ENCODE data around the gene AQP10. TPM values are rescaled to one million over a fixed set of nuclear protein-coding genes. Genes with fewer than 3 reads are reported as not detected.

Gene AQP10
- polyA plus RNA-seq, 1 donor (not counting 4 experiments of a cell fraction or from before 2014, with no cell fraction given), result 0.85 TPM

DNA sequence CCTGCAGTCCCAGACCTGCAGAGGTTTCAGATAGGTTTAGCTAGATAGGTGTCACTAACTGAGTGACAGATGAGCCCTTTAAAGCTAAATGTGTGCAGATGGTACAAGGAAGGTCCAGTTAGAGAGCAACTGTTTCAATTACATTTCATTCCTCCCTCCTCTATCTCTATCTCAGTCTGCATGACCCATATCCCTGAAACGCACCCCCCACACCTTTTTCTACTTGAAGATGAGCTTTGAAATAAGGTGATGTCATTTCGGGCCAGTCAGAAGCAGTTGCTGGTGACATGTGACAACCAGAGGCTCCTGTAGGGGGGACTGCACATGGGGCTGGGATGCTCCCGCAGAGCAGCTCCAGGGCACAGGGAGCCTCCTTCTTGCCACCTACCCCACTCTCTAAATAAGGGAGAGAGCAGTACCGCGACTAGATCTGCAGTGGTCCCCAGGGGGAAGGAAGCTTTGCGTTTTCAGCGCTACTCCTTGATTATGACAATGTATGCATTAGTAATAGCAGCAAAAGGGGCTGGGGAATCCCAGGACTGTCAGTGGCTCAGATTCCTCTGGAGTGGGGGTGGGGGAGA, 8.7 kb downstream of the AQP10 start:
- no peak overlapping the region for H3K9ac ChIP-seq (ENCODE audit: control insufficient read depth, extremely low read depth, insufficient read depth, low read length)
- no peak for TF ChIP-seq EZH2 (IDR thresholded peaks at IDR 0.05; ENCODE audit: low read length)
- TF ChIP-seq, protein P1, sequence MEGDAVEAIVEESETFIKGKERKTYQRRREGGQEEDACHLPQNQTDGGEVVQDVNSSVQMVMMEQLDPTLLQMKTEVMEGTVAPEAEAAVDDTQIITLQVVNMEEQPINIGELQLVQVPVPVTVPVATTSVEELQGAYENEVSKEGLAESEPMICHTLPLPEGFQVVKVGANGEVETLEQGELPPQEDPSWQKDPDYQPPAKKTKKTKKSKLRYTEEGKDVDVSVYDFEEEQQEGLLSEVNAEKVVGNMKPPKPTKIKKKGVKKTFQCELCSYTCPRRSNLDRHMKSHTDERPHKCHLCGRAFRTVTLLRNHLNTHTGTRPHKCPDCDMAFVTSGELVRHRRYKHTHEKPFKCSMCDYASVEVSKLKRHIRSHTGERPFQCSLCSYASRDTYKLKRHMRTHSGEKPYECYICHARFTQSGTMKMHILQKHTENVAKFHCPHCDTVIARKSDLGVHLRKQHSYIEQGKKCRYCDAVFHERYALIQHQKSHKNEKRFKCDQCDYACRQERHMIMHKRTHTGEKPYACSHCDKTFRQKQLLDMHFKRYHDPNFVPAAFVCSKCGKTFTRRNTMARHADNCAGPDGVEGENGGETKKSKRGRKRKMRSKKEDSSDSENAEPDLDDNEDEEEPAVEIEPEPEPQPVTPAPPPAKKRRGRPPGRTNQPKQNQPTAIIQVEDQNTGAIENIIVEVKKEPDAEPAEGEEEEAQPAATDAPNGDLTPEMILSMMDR (optimal IDR thresholded peaks at IDR 0.05 in 1 of 3, IDR thresholded peaks at IDR 0.05 in 1 of 3, conservative IDR thresholded peaks at IDR 0.05 in 1 of 3; ENCODE audit: extremely low read depth in 1 of 3, insufficient read depth in 2 of 3, low read length in 3 of 3), result no peak
- H4K20me1 ChIP-seq (ENCODE audit: control insufficient read depth, extremely low read depth, insufficient read depth, low read length), result no peaks in the 10 kb centered on the region
- FAIRE-seq (no peak), DNase-seq (ENCODE audit: low read depth, low spot score) (no peak)
- H3K4me3 ChIP-seq (ENCODE audit: control insufficient read depth in 2 of 3, extremely low read depth in 1 of 3, insufficient read depth in 2 of 3, low read depth in 1 of 3, low read length in 3 of 3), result no peak overlapping the region
- H3K9me1 ChIP-seq (ENCODE audit: control insufficient read depth, extremely low read depth, insufficient read depth, low read length), result no peaks in the 10 kb centered on the region
- dilution Hi-C loops (cut with MboI; ENCODE audit: extremely low pct_ligation_motif_present, low sequenced_read_pairs), result no loop called here
- H3K27ac ChIP-seq (ENCODE audit: control insufficient read depth, insufficient read depth, low read length), result no peak overlapping the region
- no peak overlapping the region for H3K4me2 ChIP-seq (ENCODE audit: control insufficient read depth, extremely low read depth, insufficient read depth, low read depth, low read length)
- no peaks in the 10 kb centered on the region for H3K27me3 ChIP-seq (ENCODE audit: control insufficient read depth, extremely low read depth, insufficient read depth, low read length)
- H3K79me2 ChIP-seq (ENCODE audit: control insufficient read depth, insufficient read depth, low read length), result no peaks in the 10 kb centered on the region
- no peaks in the 10 kb centered on the region for H3K9me3 ChIP-seq (ENCODE audit: control insufficient read depth, low read depth, low read length)
- H3K4me1 ChIP-seq (ENCODE audit: control insufficient read depth, extremely low read depth, insufficient read depth, low read length), result peaks cover 23% of the 10 kb centered on the region
- peaks cover 5% of the 10 kb centered on the region in 2 experiments for H3K36me3 ChIP-seq (ENCODE audit: control insufficient read depth in 2 of 2, extremely low read depth in 1 of 2, insufficient read depth in 2 of 2, low read length in 2 of 2)
- no peak overlapping the region for H2AFZ ChIP-seq (ENCODE audit: control insufficient read depth, low read length)

DNA sequence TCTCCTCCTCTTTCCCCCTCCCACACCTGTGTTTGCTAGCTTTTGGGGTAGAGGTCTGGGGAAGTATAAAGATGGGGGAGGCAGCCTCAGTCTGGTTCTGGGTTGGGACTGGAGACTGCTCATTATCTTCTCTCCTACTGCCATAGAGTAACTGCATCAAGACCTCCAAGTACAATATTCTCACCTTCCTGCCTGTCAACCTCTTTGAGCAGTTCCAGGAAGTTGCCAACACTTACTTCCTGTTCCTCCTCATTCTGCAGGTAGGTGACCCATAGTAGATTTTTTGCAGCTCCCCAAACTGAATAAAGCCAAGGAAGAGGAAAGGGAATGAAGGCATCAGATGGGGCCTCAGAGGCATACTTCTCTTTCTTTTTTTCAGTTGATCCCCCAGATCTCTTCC, 9.8 kb downstream of the AQP10 start:
- Histone ChIP-seq H3K4me2 (ENCODE audit: control insufficient read depth, extremely low read depth, insufficient read depth, low read depth, low read length) (no peak overlapping the region), H3K36me3 (ENCODE audit: control insufficient read depth in 2 of 2, extremely low read depth in 1 of 2, insufficient read depth in 2 of 2, low read length in 2 of 2) (peaks cover 5% of the 10 kb centered on the region in 2 experiments), H3K4me1 (ENCODE audit: control insufficient read depth, extremely low read depth, insufficient read depth, low read length) (peaks cover 23% of the 10 kb centered on the region), H3K9me3 (ENCODE audit: control insufficient read depth, low read depth, low read length) (no peaks in the 10 kb centered on the region), H3K79me2 (ENCODE audit: control insufficient read depth, insufficient read depth, low read length) (no peaks in the 10 kb centered on the region), H3K27ac (ENCODE audit: control insufficient read depth, insufficient read depth, low read length) (no peak overlapping the region), H3K9me1 (ENCODE audit: control insufficient read depth, extremely low read depth, insufficient read depth, low read length) (no peaks in the 10 kb centered on the region), H3K4me3 (ENCODE audit: control insufficient read depth in 2 of 3, extremely low read depth in 1 of 3, insufficient read depth in 2 of 3, low read depth in 1 of 3, low read length in 3 of 3) (no peak overlapping the region), H4K20me1 (ENCODE audit: control insufficient read depth, extremely low read depth, insufficient read depth, low read length) (no peaks in the 10 kb centered on the region), H3K27me3 (ENCODE audit: control insufficient read depth, extremely low read depth, insufficient read depth, low read length) (no peaks in the 10 kb centered on the region), H3K9ac (ENCODE audit: control insufficient read depth, extremely low read depth, insufficient read depth, low read length) (no peak overlapping the region), H2AFZ (ENCODE audit: control insufficient read depth, low read length) (no peak overlapping the region)
- dilution Hi-C loops (cut with MboI; ENCODE audit: extremely low pct_ligation_motif_present, low sequenced_read_pairs), result no loop called here
- DNase-seq (ENCODE audit: low read depth, low spot score) (no peak), FAIRE-seq (no peak)
- TF ChIP-seq, protein P1 (optimal IDR thresholded peaks at IDR 0.05 in 1 of 3, IDR thresholded peaks at IDR 0.05 in 1 of 3, conservative IDR thresholded peaks at IDR 0.05 in 1 of 3; ENCODE audit: extremely low read depth in 1 of 3, insufficient read depth in 2 of 3, low read length in 3 of 3), result no peak
- no peak for TF ChIP-seq EZH2 (IDR thresholded peaks at IDR 0.05; ENCODE audit: low read length)

Data from keratinocyte (primary cell).